Measurements from ENCODE around the gene ELP1. TPM values are rescaled to one million over a fixed set of nuclear protein-coding genes. Genes with fewer than 3 reads are reported as not detected.

The ELP1 gene
- total and polyA plus RNA-seq, 2 experiments from 2014 or later, result 25.0 to 31.7 TPM

GRCh38 chr9:108885643-108886348 lies 48.1 kb downstream of the ELP1 start:
- TF ChIP-seq CTCF (IDR thresholded peaks at IDR 0.05; ENCODE audit: low read depth, low read length), result no peak
- Histone ChIP-seq H3K27me3 (no peaks in the 10 kb centered on the region), H3K36me3 (peaks cover 13% of the 10 kb centered on the region), H3K9me3 (ENCODE audit: low read depth) (no peaks in the 10 kb centered on the region), H3K27ac (no peak overlapping the region), H3K4me1 (ENCODE audit: low read depth) (peaks cover 27% of the 10 kb centered on the region), H3K4me3 (no peak overlapping the region)
- peak; percentile 73 to 90 for DNase-seq (ENCODE audit: low read depth in 1 of 2, low spot score in 1 of 2)

GRCh38 chr9:108884701-108885100 lies 49.2 kb downstream of the ELP1 start:
- no peak for DNase-seq (ENCODE audit: low read depth in 1 of 2, low spot score in 1 of 2)
- Histone ChIP-seq H3K27ac (no peak overlapping the region), H3K4me3 (no peak overlapping the region), H3K4me1 (ENCODE audit: low read depth) (peaks cover 20% of the 10 kb centered on the region), H3K36me3 (peaks cover 20% of the 10 kb centered on the region), H3K27me3 (no peaks in the 10 kb centered on the region), H3K9me3 (ENCODE audit: low read depth) (no peaks in the 10 kb centered on the region)
- no peak for TF ChIP-seq CTCF (IDR thresholded peaks at IDR 0.05; ENCODE audit: low read depth, low read length)

- Histone ChIP-seq H3K4me1 (ENCODE audit: low read depth) (peaks cover 6% of the 10 kb centered on the region), H3K27me3 (no peaks in the 10 kb centered on the region), H3K4me3 (no peak overlapping the region), H3K36me3 (peaks cover 35% of the 10 kb centered on the region), H3K9me3 (ENCODE audit: low read depth) (no peaks in the 10 kb centered on the region), H3K27ac (no peak overlapping the region)
- no peak for DNase-seq (ENCODE audit: low read depth in 1 of 2, low spot score in 1 of 2)
- TF ChIP-seq CTCF (IDR thresholded peaks at IDR 0.05; ENCODE audit: low read depth, low read length), result no peak
These were observed 50.8 kb downstream of the ELP1 start for GRCh38 chr9:108883085-108883484.

GRCh38 chr9:108882052-108882888 lies 51.7 kb downstream of the ELP1 start:
- DNase-seq (ENCODE audit: low read depth in 1 of 2, low spot score in 1 of 2), result no peak
- Histone ChIP-seq H3K27me3 (no peaks in the 10 kb centered on the region), H3K36me3 (peaks cover 43% of the 10 kb centered on the region), H3K4me1 (ENCODE audit: low read depth) (no peaks in the 10 kb centered on the region), H3K4me3 (no peak overlapping the region), H3K27ac (no peak overlapping the region), H3K9me3 (ENCODE audit: low read depth) (no peaks in the 10 kb centered on the region)
- no peak for TF ChIP-seq CTCF (IDR thresholded peaks at IDR 0.05; ENCODE audit: low read depth, low read length)

GRCh38 chr9:108880738-108881316 lies 53.1 kb downstream of the ELP1 start:
- TF ChIP-seq CTCF (IDR thresholded peaks at IDR 0.05; ENCODE audit: low read depth, low read length), result no peak
- Histone ChIP-seq H3K36me3 (peaks cover 48% of the 10 kb centered on the region), H3K27me3 (no peaks in the 10 kb centered on the region), H3K4me3 (no peak overlapping the region), H3K9me3 (ENCODE audit: low read depth) (no peaks in the 10 kb centered on the region), H3K27ac (no peak overlapping the region), H3K4me1 (ENCODE audit: low read depth) (no peaks in the 10 kb centered on the region)
- no peak for DNase-seq (ENCODE audit: low read depth in 1 of 2, low spot score in 1 of 2)
